ENCODE measurements around the gene BMP7. TPM values are rescaled to one million over a fixed set of nuclear protein-coding genes. Genes with fewer than 3 reads are reported as not detected.

BMP7 gene
- total RNA-seq, 1 donor, result not detected

GRCh38 chr20:57288651-57289277 lies 22.3 kb upstream of the BMP7 start:
- DNase-seq (ENCODE audit: insufficient read length, low spot score, missing footprints), result peak; percentile 53
- Histone ChIP-seq H3K4me2 (ENCODE audit: insufficient read depth, low read length) (no peak overlapping the region), H2AFZ (ENCODE audit: low read length) (no peak overlapping the region), H3K4me3 (ENCODE audit: insufficient read depth, low read length) (no peak overlapping the region), H3K79me2 (ENCODE audit: insufficient read depth, low read length) (no peaks in the 10 kb centered on the region), H3K4me1 (ENCODE audit: insufficient read depth, low read length) (no peaks in the 10 kb centered on the region), H3K27ac (ENCODE audit: low read depth, low read length) (no peak overlapping the region), H3K36me3 (ENCODE audit: insufficient read depth, low read length) (no peaks in the 10 kb centered on the region), H4K20me1 (ENCODE audit: insufficient read depth, low read length) (no peaks in the 10 kb centered on the region), H3K9me3 (ENCODE audit: low read depth, low read length) (no peaks in the 10 kb centered on the region), H3K27me3 (ENCODE audit: insufficient read depth, low read length) (peaks cover 5% of the 10 kb centered on the region)
- TF ChIP-seq CTCF (IDR thresholded peaks at IDR 0.05; ENCODE audit: extremely low read depth, low read depth, low read length), result no peak

- H3K79me2 ChIP-seq (ENCODE audit: insufficient read depth, low read length), result no peaks in the 10 kb centered on the region
- H3K27me3 ChIP-seq (ENCODE audit: insufficient read depth, low read length), result peaks cover 7% of the 10 kb centered on the region
- no peaks in the 10 kb centered on the region for H3K4me1 ChIP-seq (ENCODE audit: insufficient read depth, low read length)
- DNase-seq (ENCODE audit: insufficient read length, low spot score, missing footprints), result no peak
- no peaks in the 10 kb centered on the region for H4K20me1 ChIP-seq (ENCODE audit: insufficient read depth, low read length)
- H3K4me3 ChIP-seq (ENCODE audit: insufficient read depth, low read length), result no peak overlapping the region
- H3K9me3 ChIP-seq (ENCODE audit: low read depth, low read length), result no peaks in the 10 kb centered on the region
- no peak for TF ChIP-seq CTCF (IDR thresholded peaks at IDR 0.05; ENCODE audit: extremely low read depth, low read depth, low read length)
- H3K4me2 ChIP-seq (ENCODE audit: insufficient read depth, low read length), result no peak overlapping the region
- H3K36me3 ChIP-seq (ENCODE audit: insufficient read depth, low read length), result no peaks in the 10 kb centered on the region
- H3K27ac ChIP-seq (ENCODE audit: low read depth, low read length), result no peak overlapping the region
- H2AFZ ChIP-seq (ENCODE audit: low read length), result no peak overlapping the region
These were observed 21.5 kb upstream of the BMP7 start for GRCh38 chr20:57287901-57288300.

- Histone ChIP-seq H3K4me3 (ENCODE audit: insufficient read depth, low read length) (no peak overlapping the region), H3K36me3 (ENCODE audit: insufficient read depth, low read length) (no peaks in the 10 kb centered on the region), H3K27me3 (ENCODE audit: insufficient read depth, low read length) (peaks cover 12% of the 10 kb centered on the region), H3K27ac (ENCODE audit: low read depth, low read length) (no peak overlapping the region), H4K20me1 (ENCODE audit: insufficient read depth, low read length) (no peaks in the 10 kb centered on the region), H2AFZ (ENCODE audit: low read length) (no peak overlapping the region), H3K9me3 (ENCODE audit: low read depth, low read length) (no peaks in the 10 kb centered on the region), H3K4me1 (ENCODE audit: insufficient read depth, low read length) (no peaks in the 10 kb centered on the region), H3K79me2 (ENCODE audit: insufficient read depth, low read length) (no peaks in the 10 kb centered on the region), H3K4me2 (ENCODE audit: insufficient read depth, low read length) (no peak overlapping the region)
- no peak for TF ChIP-seq CTCF (IDR thresholded peaks at IDR 0.05; ENCODE audit: extremely low read depth, low read depth, low read length)
- DNase-seq (ENCODE audit: insufficient read length, low spot score, missing footprints), result peak; percentile 66
These were observed 20.8 kb upstream of the BMP7 start for GRCh38 chr20:57287007-57287880.

- TF ChIP-seq CTCF (IDR thresholded peaks at IDR 0.05; ENCODE audit: extremely low read depth, low read depth, low read length), result no peak
- H3K27me3 ChIP-seq (ENCODE audit: insufficient read depth, low read length), result peaks cover 7% of the 10 kb centered on the region
- no peak overlapping the region for H3K4me2 ChIP-seq (ENCODE audit: insufficient read depth, low read length)
These were observed 17.4 kb upstream of the BMP7 start for GRCh38 chr20:57283860-57284259.

More at GRCh38 chr20:57283860-57284259, 17.4 kb upstream of the BMP7 start:
- Histone ChIP-seq H3K9me3 (ENCODE audit: low read depth, low read length) (no peaks in the 10 kb centered on the region), H3K4me1 (ENCODE audit: insufficient read depth, low read length) (no peaks in the 10 kb centered on the region), H3K36me3 (ENCODE audit: insufficient read depth, low read length) (no peaks in the 10 kb centered on the region), H2AFZ (ENCODE audit: low read length) (no peak overlapping the region), H3K4me3 (ENCODE audit: insufficient read depth, low read length) (no peak overlapping the region), H4K20me1 (ENCODE audit: insufficient read depth, low read length) (no peaks in the 10 kb centered on the region), H3K27ac (ENCODE audit: low read depth, low read length) (no peak overlapping the region), H3K79me2 (ENCODE audit: insufficient read depth, low read length) (no peaks in the 10 kb centered on the region)
- DNase-seq (ENCODE audit: insufficient read length, low spot score, missing footprints), result no peak

Measured in osteoblast (primary cell).